ENCODE measurements around the gene SEC14L1.

DNA sequence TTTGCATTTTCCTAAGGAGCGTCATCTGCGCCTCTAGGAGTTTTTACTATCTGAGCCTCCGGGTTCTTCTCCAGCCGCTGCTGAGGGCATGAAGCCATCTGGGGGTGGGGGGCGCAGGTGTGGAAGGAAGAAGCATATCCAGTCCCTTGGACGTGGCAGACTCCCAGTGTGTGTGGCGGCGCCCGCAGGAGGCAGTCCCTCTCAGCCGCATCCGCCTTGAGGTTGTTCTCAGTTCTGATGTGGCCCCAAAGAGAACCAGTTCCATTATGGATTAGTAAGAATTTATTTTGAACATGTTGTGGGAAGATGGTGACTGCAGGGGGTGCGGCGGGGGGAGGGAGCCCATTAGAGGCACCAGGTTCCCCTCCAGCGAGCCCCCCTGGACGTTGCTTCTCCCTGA lies 100.2 kb downstream of the SEC14L1 start:
- TF ChIP-seq, protein P1, sequence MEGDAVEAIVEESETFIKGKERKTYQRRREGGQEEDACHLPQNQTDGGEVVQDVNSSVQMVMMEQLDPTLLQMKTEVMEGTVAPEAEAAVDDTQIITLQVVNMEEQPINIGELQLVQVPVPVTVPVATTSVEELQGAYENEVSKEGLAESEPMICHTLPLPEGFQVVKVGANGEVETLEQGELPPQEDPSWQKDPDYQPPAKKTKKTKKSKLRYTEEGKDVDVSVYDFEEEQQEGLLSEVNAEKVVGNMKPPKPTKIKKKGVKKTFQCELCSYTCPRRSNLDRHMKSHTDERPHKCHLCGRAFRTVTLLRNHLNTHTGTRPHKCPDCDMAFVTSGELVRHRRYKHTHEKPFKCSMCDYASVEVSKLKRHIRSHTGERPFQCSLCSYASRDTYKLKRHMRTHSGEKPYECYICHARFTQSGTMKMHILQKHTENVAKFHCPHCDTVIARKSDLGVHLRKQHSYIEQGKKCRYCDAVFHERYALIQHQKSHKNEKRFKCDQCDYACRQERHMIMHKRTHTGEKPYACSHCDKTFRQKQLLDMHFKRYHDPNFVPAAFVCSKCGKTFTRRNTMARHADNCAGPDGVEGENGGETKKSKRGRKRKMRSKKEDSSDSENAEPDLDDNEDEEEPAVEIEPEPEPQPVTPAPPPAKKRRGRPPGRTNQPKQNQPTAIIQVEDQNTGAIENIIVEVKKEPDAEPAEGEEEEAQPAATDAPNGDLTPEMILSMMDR (IDR thresholded peaks at IDR 0.05) = no peak
- TF ChIP-seq POLR2A (IDR thresholded peaks at IDR 0.05) = no peak
